Skeletal muscle satellite cell (primary cell): ENCODE measurements around the gene C4orf54.
A peak's percentile ranks its signal among the peaks of the same experiment; 100 is the strongest.

Experiments
- H3K27me3 ChIP-seq: 2 replicates; pipeline ENCODE4 v1.7.0; 2013; ENCODE audit warnings: low read length; ENCODE audit not compliant: control insufficient read depth, insufficient read depth
- H3K36me3 ChIP-seq: 2 replicates; pipeline ENCODE4 v1.7.0; 2013; ENCODE audit warnings: mild to moderate bottlenecking, control low read depth, low read length; ENCODE audit not compliant: insufficient read depth
- H3K4me1 ChIP-seq: 2 replicates; pipeline ENCODE4 v1.7.0; 2013; ENCODE audit warnings: low read length; ENCODE audit not compliant: control insufficient read depth, insufficient read depth
- H3K4me2 ChIP-seq: 2 replicates; pipeline ENCODE4 v1.7.0; 2013; ENCODE audit warnings: mild to moderate bottlenecking, low read length
- H3K4me3 ChIP-seq: 2 replicates; pipeline ENCODE4 v1.7.0; 2013; ENCODE audit warnings: low read length
- H3K9ac ChIP-seq: 2 replicates; pipeline ENCODE4 v1.7.0; 2013; ENCODE audit warnings: mild to moderate bottlenecking, low read depth, low read length, moderate library complexity
- H3K9me3 ChIP-seq: replicated peaks from 2 replicates; pipeline ENCODE4 v1.7.0; 2013; ENCODE audit warnings: mild to moderate bottlenecking, control low read depth, low read length

The C4orf54 gene

DNA sequence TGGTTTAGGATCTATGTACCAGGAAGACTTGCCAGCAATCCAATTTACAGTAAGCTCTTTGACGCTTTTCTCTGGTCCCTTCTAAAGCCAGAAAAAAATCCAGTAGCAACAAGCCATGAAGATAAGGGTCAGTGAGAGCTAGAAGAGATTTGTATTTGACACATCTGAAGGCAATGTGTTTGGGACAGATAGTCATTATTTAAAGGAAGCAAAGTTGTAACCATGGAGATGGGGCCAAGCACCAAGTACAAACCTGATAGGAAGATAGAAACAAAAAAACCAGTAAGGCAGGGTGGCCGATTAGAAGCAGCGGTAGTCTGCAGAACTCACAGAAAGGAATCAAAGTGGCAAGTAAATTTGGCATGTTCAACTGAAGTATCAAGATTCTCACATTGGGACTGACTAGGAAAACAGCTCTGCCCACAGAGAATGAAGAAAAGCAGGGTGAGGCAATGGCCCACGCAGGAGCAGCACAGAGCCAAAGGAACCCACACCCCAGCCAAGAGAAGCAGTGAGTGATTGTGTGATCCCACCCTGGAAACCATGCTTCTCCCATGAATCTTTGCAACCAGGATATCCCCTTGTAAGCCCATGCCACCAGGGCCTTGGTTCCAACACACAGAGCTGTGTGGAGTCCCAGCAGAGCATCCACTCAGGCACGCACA is 12.9 kb upstream of the C4orf54 start:
- Histone ChIP-seq H3K4me1 (no peaks in the 10 kb centered on the region), H3K4me3 (no peak overlapping the region), H3K9ac (no peak overlapping the region), H3K27me3 (peaks cover 3% of the 10 kb centered on the region), H3K36me3 (no peaks in the 10 kb centered on the region), H3K9me3 (no peaks in the 10 kb centered on the region), H3K4me2 (no peak overlapping the region)

GRCh38 chr4:99669084-99669483 is 11.5 kb upstream of the C4orf54 start:
- Histone ChIP-seq H3K4me1 (no peaks in the 10 kb centered on the region), H3K36me3 (no peaks in the 10 kb centered on the region), H3K4me2 (no peak overlapping the region), H3K4me3 (no peak overlapping the region), H3K27me3 (peaks cover 3% of the 10 kb centered on the region), H3K9ac (no peak overlapping the region), H3K9me3 (no peaks in the 10 kb centered on the region)

- H3K4me1 ChIP-seq, result no peaks in the 10 kb centered on the region
- H3K4me3 ChIP-seq, result no peak overlapping the region
- H3K9me3 ChIP-seq, result no peaks in the 10 kb centered on the region
- H3K36me3 ChIP-seq, result no peaks in the 10 kb centered on the region
- no peak overlapping the region for H3K9ac ChIP-seq
- H3K4me2 ChIP-seq, result no peak overlapping the region
- H3K27me3 ChIP-seq, result peaks cover 3% of the 10 kb centered on the region
Measured at GRCh38 chr4:99668472-99668871, 10.8 kb upstream of the C4orf54 start.

- Histone ChIP-seq H3K4me2 (no peak overlapping the region), H3K9me3 (no peaks in the 10 kb centered on the region), H3K4me3 (no peak overlapping the region), H3K27me3 (peaks cover 3% of the 10 kb centered on the region), H3K9ac (no peak overlapping the region), H3K36me3 (no peaks in the 10 kb centered on the region), H3K4me1 (no peaks in the 10 kb centered on the region)
Measured at GRCh38 chr4:99665983-99666382, 8.4 kb upstream of the C4orf54 start.

GRCh38 chr4:99664716-99665115 is 7.1 kb upstream of the C4orf54 start:
- Histone ChIP-seq H3K4me2 (no peak overlapping the region), H3K36me3 (no peaks in the 10 kb centered on the region), H3K4me3 (no peak overlapping the region), H3K9me3 (no peaks in the 10 kb centered on the region), H3K27me3 (peaks cover 3% of the 10 kb centered on the region), H3K4me1 (no peaks in the 10 kb centered on the region), H3K9ac (no peak overlapping the region)

DNA sequence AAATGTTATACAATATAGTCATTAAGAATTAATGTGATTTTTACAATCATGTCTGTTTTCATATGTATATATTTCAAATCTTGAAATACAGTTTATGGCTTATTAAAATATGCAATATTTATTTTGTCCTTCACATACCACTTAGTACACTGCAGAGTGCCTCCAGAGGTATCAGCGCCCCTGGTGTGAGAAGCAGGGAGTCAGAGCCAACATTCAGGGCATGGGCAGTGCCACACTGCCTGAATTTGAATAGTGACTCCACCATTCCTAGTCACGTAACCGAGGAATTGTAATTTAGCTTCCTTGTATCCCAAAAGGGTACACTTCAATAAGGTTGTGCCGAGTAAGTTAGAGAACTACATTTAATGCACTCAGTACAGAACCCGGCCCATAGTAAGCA is 4.3 kb upstream of the C4orf54 start:
- Histone ChIP-seq H3K36me3 (no peaks in the 10 kb centered on the region), H3K4me3 (no peak overlapping the region), H3K9me3 (no peaks in the 10 kb centered on the region), H3K4me2 (no peak overlapping the region), H3K9ac (no peak overlapping the region), H3K4me1 (no peaks in the 10 kb centered on the region), H3K27me3 (peaks cover 3% of the 10 kb centered on the region)

DNA sequence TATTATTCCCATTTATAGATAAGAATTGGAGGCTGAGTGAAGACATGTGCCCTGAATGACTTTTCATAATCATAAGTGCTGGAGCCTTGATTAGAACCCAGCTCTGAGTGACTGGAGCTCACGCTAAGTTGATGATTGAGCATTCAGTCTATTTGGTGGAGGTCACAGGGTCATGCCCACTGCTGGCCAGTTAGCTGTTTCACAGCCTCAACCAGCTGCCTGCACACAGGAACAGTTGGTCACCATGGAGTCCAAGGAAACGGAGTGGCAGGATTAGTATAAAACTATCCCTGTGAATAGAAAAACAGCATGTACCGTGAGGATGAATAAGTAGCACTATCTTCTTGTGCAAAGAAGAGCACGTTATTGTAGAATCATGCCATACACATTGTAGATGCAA is 1.0 kb upstream of the C4orf54 start:
- no peaks in the 10 kb centered on the region for H3K36me3 ChIP-seq
- H3K9me3 ChIP-seq, result no peaks in the 10 kb centered on the region
- no peak overlapping the region for H3K4me3 ChIP-seq
- H3K9ac ChIP-seq, result no peak overlapping the region
- no peaks in the 10 kb centered on the region for H3K27me3 ChIP-seq
- peaks cover 21% of the 10 kb centered on the region for H3K4me1 ChIP-seq
- H3K4me2 ChIP-seq, result no peak overlapping the region

GRCh38 chr4:99655308-99656081 is 2.1 kb downstream of the C4orf54 start:
- Histone ChIP-seq H3K27me3 (peaks cover 29% of the 10 kb centered on the region), H3K4me3 (no peak overlapping the region), H3K36me3 (no peaks in the 10 kb centered on the region), H3K4me2 (peak overlapping the region; percentile 91), H3K9me3 (no peaks in the 10 kb centered on the region), H3K9ac (no peak overlapping the region), H3K4me1 (peaks cover 36% of the 10 kb centered on the region)

- Histone ChIP-seq H3K4me3 (peak overlapping the region; percentile 70), H3K9me3 (no peaks in the 10 kb centered on the region), H3K4me2 (peak overlapping the region; percentile 91), H3K27me3 (peaks cover 29% of the 10 kb centered on the region), H3K9ac (peak overlapping the region; percentile 62), H3K36me3 (no peaks in the 10 kb centered on the region), H3K4me1 (peaks cover 36% of the 10 kb centered on the region)
Measured at GRCh38 chr4:99654361-99654761, 3.3 kb downstream of the C4orf54 start.

GRCh38 chr4:99653916-99654315 is 3.7 kb downstream of the C4orf54 start:
- Histone ChIP-seq H3K4me2 (peak overlapping the region; percentile 91), H3K4me3 (peak overlapping the region; percentile 70), H3K27me3 (peaks cover 29% of the 10 kb centered on the region), H3K9me3 (no peaks in the 10 kb centered on the region), H3K36me3 (no peaks in the 10 kb centered on the region), H3K4me1 (peaks cover 36% of the 10 kb centered on the region), H3K9ac (peak overlapping the region; percentile 62)

GRCh38 chr4:99652596-99653436 is 4.8 kb downstream of the C4orf54 start:
- Histone ChIP-seq H3K36me3 (no peaks in the 10 kb centered on the region), H3K9ac (no peak overlapping the region), H3K27me3 (peaks cover 29% of the 10 kb centered on the region), H3K4me2 (peak overlapping the region; percentile 47), H3K9me3 (no peaks in the 10 kb centered on the region), H3K4me3 (no peak overlapping the region), H3K4me1 (peaks cover 36% of the 10 kb centered on the region)
